HG03442 (cell line): Measurements from ENCODE around the gene CHAC2.
"Not testable (repeated sequence)": the region's sequence is repeated elsewhere in the genome, so short reads cannot be mapped to it uniquely, and the experiment has no call there.

Experiments used
- ATAC-seq: cut with Tn5 transposase; IDR thresholded peaks from one replicate; pipeline ENCODE4 v1.9.1; 2021; ENCODE audit warnings: mild to moderate bottlenecking, moderate library complexity; ENCODE audit not compliant: unreplicated experiment

CHAC2 gene

GRCh38 chr2:53767405-53768241 lies at the start of gene CHAC2:
TSS of gene CHAC2 (plus strand) at chr2:53767804. CDS start at chr2:53767887, 83 bp downstream.
- ATAC-seq: peak; percentile 92

- not testable (repeated sequence) for ATAC-seq
Observed at GRCh38 chr2:53720944-53721343, 46.7 kb upstream of the CHAC2 start.

- ATAC-seq: no peak
Observed at GRCh38 chr2:53724536-53724935, 43.1 kb upstream of the CHAC2 start.

GRCh38 chr2:53725662-53726061 lies 41.9 kb upstream of the CHAC2 start:
- ATAC-seq: no peak

- ATAC-seq: no peak
Observed at GRCh38 chr2:53727921-53728320, 39.7 kb upstream of the CHAC2 start.

- no peak for ATAC-seq
Observed at GRCh38 chr2:53729143-53729762, 38.4 kb upstream of the CHAC2 start.

GRCh38 chr2:53737091-53737490 lies 30.5 kb upstream of the CHAC2 start:
- no peak for ATAC-seq

- no peak for ATAC-seq
Observed at GRCh38 chr2:53739032-53739431, 28.6 kb upstream of the CHAC2 start.

- ATAC-seq: no peak
Observed at GRCh38 chr2:53740170-53740569, 27.4 kb upstream of the CHAC2 start.

GRCh38 chr2:53744395-53745065 lies 23.1 kb upstream of the CHAC2 start:
- ATAC-seq: no peak

- ATAC-seq: no peak
Observed at GRCh38 chr2:53750041-53750768, 17.4 kb upstream of the CHAC2 start.

GRCh38 chr2:53751728-53752127 lies 15.9 kb upstream of the CHAC2 start:
- peak; percentile 97 for ATAC-seq

- ATAC-seq: no peak
Observed at GRCh38 chr2:53752385-53752784, 15.2 kb upstream of the CHAC2 start.

GRCh38 chr2:53753041-53753440 lies 14.6 kb upstream of the CHAC2 start:
- ATAC-seq: no peak

GRCh38 chr2:53755121-53755520 lies 12.5 kb upstream of the CHAC2 start:
- ATAC-seq: no peak

GRCh38 chr2:53756644-53757043 lies 11.0 kb upstream of the CHAC2 start:
- ATAC-seq: no peak

- not testable (repeated sequence) for ATAC-seq
Observed at GRCh38 chr2:53757206-53757605, 10.4 kb upstream of the CHAC2 start.

- no peak for ATAC-seq
Observed at GRCh38 chr2:53765767-53766166, 1.8 kb upstream of the CHAC2 start.

GRCh38 chr2:53768242-53768542 lies 588 bp downstream of the CHAC2 start:
- peak; percentile 35 for ATAC-seq

- no peak for ATAC-seq
Observed at GRCh38 chr2:53769318-53769945, 1.8 kb downstream of the CHAC2 start.

- ATAC-seq: no peak
Observed at GRCh38 chr2:53770264-53770663, 2.7 kb downstream of the CHAC2 start.
